Hepatocyte (in vitro differentiated cells): ENCODE measurements around the gene RPS4Y1. TPM values are rescaled to one million over a fixed set of nuclear protein-coding genes. Genes with fewer than 3 reads are reported as not detected.
"Not testable (repeated sequence)": the region's sequence is repeated elsewhere in the genome, so short reads cannot be mapped to it uniquely, and the experiment has no call there.

ENCODE experiments used
- DNase-seq: peaks from one replicate; pipeline ENCODE4 v3.0.0-alpha.2; 2016; ENCODE audit warnings: low spot score
- H2AFZ ChIP-seq: fragments of 200-600 bp; sonication (generic); 2 replicates; pipeline ENCODE4 v1.6.0; 2016; ENCODE audit warnings: antibody characterized with exemption, mild to moderate bottlenecking
- H3K27ac ChIP-seq: fragments of 200-600 bp; sonication (generic); 2 replicates; pipeline ENCODE4 v1.5.1; 2016; ENCODE audit warnings: mild to moderate bottlenecking
- H3K27me3 ChIP-seq: fragments of 200-600 bp; sonication (generic); 2 replicates; pipeline ENCODE4 v1.6.1; 2016
- H3K36me3 ChIP-seq: fragments of 200-600 bp; sonication (generic); replicated peaks from 2 replicates; pipeline ENCODE4 v1.5.1; 2016; ENCODE audit warnings: low read depth; ENCODE audit not compliant: insufficient read depth
- H3K4me1 ChIP-seq: fragments of 200-600 bp; sonication (generic); 2 replicates; pipeline ENCODE4 v1.5.1; 2016; ENCODE audit warnings: mild to moderate bottlenecking, moderate library complexity; ENCODE audit not compliant: insufficient read depth
- H3K4me2 ChIP-seq: fragments of 200-600 bp; sonication (generic); 2 replicates; pipeline ENCODE4 v1.6.0; 2016
- H3K4me3 ChIP-seq: fragments of 200-600 bp; sonication (generic); 2 replicates; pipeline ENCODE4 v1.5.1; 2016; ENCODE audit warnings: mild to moderate bottlenecking
- H3K79me2 ChIP-seq: fragments of 200-600 bp; sonication (generic); 2 replicates; pipeline ENCODE4 v1.6.0; 2017; ENCODE audit warnings: mild to moderate bottlenecking
- H3K9me2 ChIP-seq: fragments of 200-600 bp; sonication (generic); replicated peaks from 2 replicates; pipeline ENCODE4 v1.6.0; 2017; ENCODE audit warnings: mild to moderate bottlenecking; ENCODE audit not compliant: insufficient read depth
- H3K9me3 ChIP-seq: fragments of 200-600 bp; sonication (generic); 2 replicates; pipeline ENCODE4 v1.5.1; 2016; ENCODE audit warnings: low read depth, mild to moderate bottlenecking
- H4K20me1 ChIP-seq: fragments of 200-600 bp; sonication (generic); 2 replicates; pipeline ENCODE4 v1.6.0; 2016; ENCODE audit warnings: mild to moderate bottlenecking; ENCODE audit not compliant: insufficient read depth, poor library complexity, severe bottlenecking
- CTCF ChIP-seq: fragments of 200-600 bp; sonication (generic); IDR thresholded peaks from 2 replicates; pipeline ENCODE4 v1.5.1; 2016; ENCODE audit warnings: antibody characterized with exemption, mild to moderate bottlenecking; ENCODE audit not compliant: poor library complexity
- EZH2 ChIP-seq: fragments of 200-600 bp; sonication (generic); IDR thresholded peaks from 2 replicates; pipeline ENCODE4 v1.6.1; 2016; ENCODE audit warnings: antibody characterized with exemption, mild to moderate bottlenecking, borderline replicate concordance
- EZH2phosphoT487 ChIP-seq: fragments of 200-600 bp; sonication (generic); IDR thresholded peaks from one replicate; pipeline ENCODE4 v1.6.1; 2018; ENCODE audit warnings: antibody characterized with exemption, mild to moderate bottlenecking, low read depth, moderate library complexity; ENCODE audit not compliant: unreplicated experiment, severe bottlenecking
- WGBS: methylation state at CpG from one replicate; pipeline ENCODE4 v1.1.6; 2016; ENCODE audit warnings: low lambda C conversion rate; ENCODE audit errors: missing lambda C conversion rate; 5-methylcytosine and 5-hydroxymethylcytosine counted together
- polyA plus RNA-seq: library from polyadenylated mRNA; unstranded; fragments of >200 nt; fragmentation: Nextera tagmentation; extraction: Ambion mirVana; gene quantifications from 2 replicates; pipeline ENCODE4 v1.2.1, GENCODE V29; 2016
- total RNA-seq: library from RNA; depleted of rRNA; stranded (reverse); fragments of >200 nt; gene quantifications from 2 replicates; pipeline ENCODE4 v1.2.3, GENCODE V29; 2014

Gene RPS4Y1
- total and polyA plus RNA-seq, 2 experiments from 2014 or later: not detected

GRCh38 chrY:2867469-2867868 lies 26.1 kb downstream of the RPS4Y1 start:
- Histone ChIP-seq H4K20me1 (no peaks in the 10 kb centered on the region), H3K4me3 (no peak overlapping the region), H3K4me1 (no peaks in the 10 kb centered on the region), H3K4me2 (no peak overlapping the region), H3K27me3 (no peaks in the 10 kb centered on the region), H2AFZ (no peak overlapping the region), H3K79me2 (no peaks in the 10 kb centered on the region), H3K36me3 (no peaks in the 10 kb centered on the region), H3K27ac (no peak overlapping the region), H3K9me2 (no peaks in the 10 kb centered on the region), H3K9me3 (no peaks in the 10 kb centered on the region)
- WGBS: no CpG with 5 or more reads among the region's 8 CpGs
- TF ChIP-seq CTCF (no peak), EZH2phosphoT487 (no peak)
- DNase-seq: no peak

- no CpG with 5 or more reads among the region's 8 CpGs for WGBS
Observed at GRCh38 chrY:2868035-2868607, 26.7 kb downstream of the RPS4Y1 start.

GRCh38 chrY:2872234-2872633 lies 30.8 kb downstream of the RPS4Y1 start:
- H3K36me3 ChIP-seq, H3K27ac ChIP-seq, H4K20me1 ChIP-seq, DNase-seq, H2AFZ ChIP-seq, H3K9me3 ChIP-seq, H3K4me2 ChIP-seq, H3K4me3 ChIP-seq, H3K4me1 ChIP-seq, H3K79me2 ChIP-seq, H3K9me2 ChIP-seq, H3K27me3 ChIP-seq: not testable (repeated sequence)
- WGBS: no CpG with 5 or more reads among the region's 9 CpGs

More at GRCh38 chrY:2868035-2868607, 26.7 kb downstream of the RPS4Y1 start:
- no peak overlapping the region for H2AFZ ChIP-seq
- H3K36me3 ChIP-seq: no peaks in the 10 kb centered on the region
- no peak overlapping the region for H3K4me2 ChIP-seq
- no peak for TF ChIP-seq EZH2
- TF ChIP-seq CTCF: no peak
- TF ChIP-seq EZH2phosphoT487: no peak
- no peaks in the 10 kb centered on the region for H3K4me1 ChIP-seq
- H3K9me3 ChIP-seq: no peaks in the 10 kb centered on the region
- DNase-seq: no peak
- H3K27me3 ChIP-seq: no peaks in the 10 kb centered on the region
- no peaks in the 10 kb centered on the region for H4K20me1 ChIP-seq
- H3K27ac ChIP-seq: no peak overlapping the region
- H3K79me2 ChIP-seq: no peaks in the 10 kb centered on the region
- H3K9me2 ChIP-seq: no peaks in the 10 kb centered on the region
- H3K4me3 ChIP-seq: no peak overlapping the region

GRCh38 chrY:2874211-2874610 lies 32.8 kb downstream of the RPS4Y1 start:
- no CpG with 5 or more reads among the region's 1 CpG for WGBS

More at GRCh38 chrY:2874211-2874610, 32.8 kb downstream of the RPS4Y1 start:
- DNase-seq: no peak
- H3K27me3 ChIP-seq: no peaks in the 10 kb centered on the region
- no peak overlapping the region for H2AFZ ChIP-seq
- no peaks in the 10 kb centered on the region for H3K9me3 ChIP-seq
- H3K79me2 ChIP-seq: no peaks in the 10 kb centered on the region
- H3K4me1 ChIP-seq: no peaks in the 10 kb centered on the region
- no peaks in the 10 kb centered on the region for H3K36me3 ChIP-seq
- H3K4me2 ChIP-seq: no peak overlapping the region
- no peaks in the 10 kb centered on the region for H3K9me2 ChIP-seq
- H3K27ac ChIP-seq: no peak overlapping the region
- H3K4me3 ChIP-seq: no peak overlapping the region
- TF ChIP-seq CTCF: no peak
- TF ChIP-seq EZH2: no peak
- no peak for TF ChIP-seq EZH2phosphoT487
- H4K20me1 ChIP-seq: no peaks in the 10 kb centered on the region
